Umbilical cord (tissue), 2 donors: ENCODE results near the gene SNN. TPM values are rescaled to one million over a fixed set of nuclear protein-coding genes. Genes with fewer than 3 reads are reported as not detected.

Source experiments
- DNase-seq: peaks from one replicate; pipeline ENCODE4 v3.0.0-alpha.2; 2015; ENCODE audit warnings: low spot score
- total RNA-seq: library from RNA; depleted of rRNA; stranded (reverse); fragments of >200 nt; gene quantifications from one replicate; pipeline ENCODE4 v1.2.3, GENCODE V29; 2014; ENCODE audit warnings: low replicate concordance; ENCODE audit not compliant: insufficient read depth

Gene SNN
- total RNA-seq, 1 donor from 2014 or later = 6.0 TPM

- DNase-seq = no peak
These were observed 1.9 kb upstream of the SNN start for GRCh38 chr16:11666103-11667055.

GRCh38 chr16:11667221-11667823 is 933 bp upstream of the SNN start:
- no peak for DNase-seq

- DNase-seq = no peak
These were observed 546 bp downstream of the SNN start for GRCh38 chr16:11668623-11669379.

- no peak for DNase-seq
These were observed 1.3 kb downstream of the SNN start for GRCh38 chr16:11669380-11670146.

- no peak for DNase-seq
These were observed 2.2 kb downstream of the SNN start for GRCh38 chr16:11670171-11671131.

GRCh38 chr16:11671271-11671670 is 3.0 kb downstream of the SNN start:
- no peak for DNase-seq

- no peak for DNase-seq
These were observed 3.4 kb downstream of the SNN start for GRCh38 chr16:11671676-11672075.

- DNase-seq = no peak
These were observed 4.2 kb downstream of the SNN start for GRCh38 chr16:11672206-11673090.

GRCh38 chr16:11673091-11674000 is 5.1 kb downstream of the SNN start:
- no peak for DNase-seq

GRCh38 chr16:11674001-11674817 is 6.0 kb downstream of the SNN start:
- no peak for DNase-seq

- no peak for DNase-seq
These were observed 6.7 kb downstream of the SNN start for GRCh38 chr16:11674818-11675560.

- no peak for DNase-seq
These were observed 7.6 kb downstream of the SNN start for GRCh38 chr16:11675561-11676511.

- DNase-seq = no peak
These were observed 8.5 kb downstream of the SNN start for GRCh38 chr16:11676799-11677198.

GRCh38 chr16:11677451-11677951 is 9.2 kb downstream of the SNN start:
- no peak for DNase-seq
